Stimulated activated CD4-positive, alpha-beta T cell treated with anti-CD3 and anti-CD28 coated beads, TNF-alpha, amount 100 ng/mL, for 24 hours (primary cell): ENCODE measurements around the gene PDZD2.

Experiments used
- DNase-seq, 3 experiments: peaks; one replicate each; pipeline ENCODE4 v3.0.0-alpha.2; 2020; ENCODE audit warnings: low read depth in 3 of 3

PDZD2 gene

GRCh38 chr5:31931874-31932273 lies 292.9 kb downstream of the PDZD2 start:
- DNase-seq, result no peak

- no peak for DNase-seq
These were observed 295.2 kb downstream of the PDZD2 start for GRCh38 chr5:31934156-31934555.

- DNase-seq, result no peak
These were observed 296.8 kb downstream of the PDZD2 start for GRCh38 chr5:31935496-31936369.

- DNase-seq, result no peak
These were observed 297.8 kb downstream of the PDZD2 start for GRCh38 chr5:31936683-31937082.

- no peak for DNase-seq
These were observed 298.3 kb downstream of the PDZD2 start for GRCh38 chr5:31937226-31937625.

GRCh38 chr5:31937703-31938102 lies 298.8 kb downstream of the PDZD2 start:
- no peak for DNase-seq

GRCh38 chr5:31939151-31939550 lies 300.2 kb downstream of the PDZD2 start:
- no peak for DNase-seq

GRCh38 chr5:31941151-31941755 lies 302.3 kb downstream of the PDZD2 start:
- no peak for DNase-seq

- no peak for DNase-seq
These were observed 303.6 kb downstream of the PDZD2 start for GRCh38 chr5:31942546-31942945.

GRCh38 chr5:31944684-31945445 lies 305.9 kb downstream of the PDZD2 start:
- DNase-seq, result no peak

- no peak for DNase-seq
These were observed 309.1 kb downstream of the PDZD2 start for GRCh38 chr5:31948006-31948405.

GRCh38 chr5:31952067-31952466 lies 313.1 kb downstream of the PDZD2 start:
- DNase-seq, result no peak

- no peak for DNase-seq
These were observed 315.2 kb downstream of the PDZD2 start for GRCh38 chr5:31954091-31954490.

GRCh38 chr5:31957151-31957550 lies 318.2 kb downstream of the PDZD2 start:
- DNase-seq, result no peak

GRCh38 chr5:31962351-31962751 lies 323.4 kb downstream of the PDZD2 start:
- DNase-seq, result no peak

- no peak for DNase-seq
These were observed 324.0 kb downstream of the PDZD2 start for GRCh38 chr5:31962871-31963307.

GRCh38 chr5:31963358-31964006 lies 324.6 kb downstream of the PDZD2 start:
- no peak for DNase-seq

- DNase-seq, result no peak
These were observed 325.1 kb downstream of the PDZD2 start for GRCh38 chr5:31964007-31964360.

- no peak for DNase-seq
These were observed 326.3 kb downstream of the PDZD2 start for GRCh38 chr5:31965227-31965626.

- no peak for DNase-seq
These were observed 328.0 kb downstream of the PDZD2 start for GRCh38 chr5:31966936-31967335.

- no peak for DNase-seq
These were observed 328.5 kb downstream of the PDZD2 start for GRCh38 chr5:31967461-31967860.

- no peak for DNase-seq
These were observed 333.6 kb downstream of the PDZD2 start for GRCh38 chr5:31972558-31972957.
